Muscle layer of colon (tissue), 2 donors: Measurements from ENCODE around the gene CCDC197.

ENCODE experiments used
- H3K27ac ChIP-seq: one replicate; pipeline ENCODE4 v1.7.0; 2013; ENCODE audit warnings: low read depth, mild to moderate bottlenecking, low read length, moderate library complexity
- H3K27me3 ChIP-seq, 2 donors: one replicate each; pipeline ENCODE4 v1.7.0; 2013; ENCODE audit warnings: low read length in 2 of 2, mild to moderate bottlenecking in 2 of 2; ENCODE audit not compliant: insufficient read depth in 2 of 2, control insufficient read depth in 1 of 2
- H3K36me3 ChIP-seq: one replicate; pipeline ENCODE4 v1.7.0; 2013; ENCODE audit warnings: mild to moderate bottlenecking, low read length; ENCODE audit not compliant: insufficient read depth
- H3K4me1 ChIP-seq: one replicate; pipeline ENCODE4 v1.7.0; 2013; ENCODE audit warnings: mild to moderate bottlenecking, low read length; ENCODE audit not compliant: insufficient read depth
- H3K4me3 ChIP-seq, 2 donors: one replicate each; pipeline ENCODE4 v1.7.0; 2013; ENCODE audit warnings: low read length in 2 of 2, low read depth in 1 of 2, mild to moderate bottlenecking in 1 of 2, moderate library complexity in 1 of 2
- H3K9ac ChIP-seq: one replicate; pipeline ENCODE4 v1.7.0; 2013; ENCODE audit warnings: low read length
- H3K9me3 ChIP-seq: one replicate; pipeline ENCODE4 v1.7.0; 2013; ENCODE audit warnings: mild to moderate bottlenecking, low read length
- donor health status: abdominal sarcoma.
- donor health status: Adenocarcinoma of cecum.

CCDC197 gene

GRCh38 chr14:93964281-93964680 is 32.8 kb upstream of the CCDC197 start:
- no peaks in the 10 kb centered on the region for H3K9me3 ChIP-seq
- H3K4me3 ChIP-seq: no peak overlapping the region
- H3K27ac ChIP-seq: no peak overlapping the region
- H3K9ac ChIP-seq: no peak overlapping the region
- H3K36me3 ChIP-seq: peaks cover 47% of the 10 kb centered on the region
- H3K4me1 ChIP-seq: peaks cover 67% of the 10 kb centered on the region
- H3K27me3 ChIP-seq: no peaks in the 10 kb centered on the region

GRCh38 chr14:93964820-93965286 is 32.2 kb upstream of the CCDC197 start:
- H3K27ac ChIP-seq: no peak overlapping the region
- peaks cover 45% of the 10 kb centered on the region for H3K36me3 ChIP-seq
- no peak overlapping the region for H3K9ac ChIP-seq
- no peak overlapping the region for H3K4me3 ChIP-seq
- no peaks in the 10 kb centered on the region for H3K27me3 ChIP-seq
- H3K4me1 ChIP-seq: peaks cover 68% of the 10 kb centered on the region
- no peaks in the 10 kb centered on the region for H3K9me3 ChIP-seq

- Histone ChIP-seq H3K36me3 (peaks cover 40% of the 10 kb centered on the region), H3K4me1 (peaks cover 69% of the 10 kb centered on the region), H3K9ac (no peak overlapping the region), H3K9me3 (no peaks in the 10 kb centered on the region), H3K27ac (peak overlapping the region; percentile 37), H3K4me3 (no peak overlapping the region), H3K27me3 (no peaks in the 10 kb centered on the region)
These were observed 31.7 kb upstream of the CCDC197 start for GRCh38 chr14:93965287-93965821.

- Histone ChIP-seq H3K9ac (no peak overlapping the region), H3K4me1 (peaks cover 76% of the 10 kb centered on the region), H3K27me3 (no peaks in the 10 kb centered on the region), H3K9me3 (no peaks in the 10 kb centered on the region), H3K4me3 (no peak overlapping the region), H3K27ac (peak overlapping the region; percentile 37), H3K36me3 (peaks cover 35% of the 10 kb centered on the region)
These were observed 31.1 kb upstream of the CCDC197 start for GRCh38 chr14:93965946-93966474.

- Histone ChIP-seq H3K27me3 (no peaks in the 10 kb centered on the region), H3K9ac (no peak overlapping the region), H3K4me1 (peaks cover 85% of the 10 kb centered on the region), H3K9me3 (no peaks in the 10 kb centered on the region), H3K27ac (peak overlapping the region; percentile 49), H3K4me3 (no peak overlapping the region), H3K36me3 (peaks cover 23% of the 10 kb centered on the region)
These were observed 29.4 kb upstream of the CCDC197 start for GRCh38 chr14:93967637-93968250.

GRCh38 chr14:93969082-93969828 is 27.8 kb upstream of the CCDC197 start:
- H3K9ac ChIP-seq: no peak overlapping the region
- no peaks in the 10 kb centered on the region for H3K9me3 ChIP-seq
- H3K4me1 ChIP-seq: peaks cover 83% of the 10 kb centered on the region
- no peak overlapping the region for H3K4me3 ChIP-seq
- H3K27ac ChIP-seq: peak overlapping the region; percentile 64
- peaks cover 12% of the 10 kb centered on the region for H3K36me3 ChIP-seq
- H3K27me3 ChIP-seq: no peaks in the 10 kb centered on the region

GRCh38 chr14:93970585-93970964 is 26.5 kb upstream of the CCDC197 start:
- H3K36me3 ChIP-seq: peaks cover 6% of the 10 kb centered on the region
- peak overlapping the region in 1 of 2 donors; percentile 51 for H3K4me3 ChIP-seq
- H3K9ac ChIP-seq: peak overlapping the region; percentile 8
- no peaks in the 10 kb centered on the region for H3K27me3 ChIP-seq
- H3K4me1 ChIP-seq: peaks cover 74% of the 10 kb centered on the region
- no peaks in the 10 kb centered on the region for H3K9me3 ChIP-seq
- H3K27ac ChIP-seq: peak overlapping the region; percentile 64

- H3K36me3 ChIP-seq: peaks cover 6% of the 10 kb centered on the region
- no peaks in the 10 kb centered on the region for H3K9me3 ChIP-seq
- peak overlapping the region; percentile 64 for H3K27ac ChIP-seq
- peak overlapping the region; percentile 9 to 51 for H3K4me3 ChIP-seq
- H3K9ac ChIP-seq: peak overlapping the region; percentile 8
- H3K27me3 ChIP-seq: no peaks in the 10 kb centered on the region
- peaks cover 69% of the 10 kb centered on the region for H3K4me1 ChIP-seq
These were observed 26.0 kb upstream of the CCDC197 start for GRCh38 chr14:93970965-93971634.

- Histone ChIP-seq H3K27ac (peak overlapping the region; percentile 64), H3K27me3 (no peaks in the 10 kb centered on the region), H3K4me3 (peak overlapping the region in 1 of 2 donors; percentile 51), H3K9me3 (no peaks in the 10 kb centered on the region), H3K4me1 (peaks cover 63% of the 10 kb centered on the region), H3K9ac (no peak overlapping the region), H3K36me3 (peaks cover 6% of the 10 kb centered on the region)
These were observed 25.5 kb upstream of the CCDC197 start for GRCh38 chr14:93971635-93972027.

GRCh38 chr14:93972618-93973205 is 24.4 kb upstream of the CCDC197 start:
- Histone ChIP-seq H3K9ac (peak overlapping the region; percentile 63), H3K4me3 (peak overlapping the region in 1 of 2 donors; percentile 63), H3K4me1 (peaks cover 63% of the 10 kb centered on the region), H3K36me3 (no peaks in the 10 kb centered on the region), H3K9me3 (no peaks in the 10 kb centered on the region), H3K27ac (peak overlapping the region; percentile 45), H3K27me3 (no peaks in the 10 kb centered on the region)

GRCh38 chr14:93973607-93974006 is 23.5 kb upstream of the CCDC197 start:
- peak overlapping the region; percentile 45 for H3K27ac ChIP-seq
- peaks cover 61% of the 10 kb centered on the region for H3K4me1 ChIP-seq
- H3K27me3 ChIP-seq: no peaks in the 10 kb centered on the region
- H3K4me3 ChIP-seq: peak overlapping the region; percentile 12 to 63
- peak overlapping the region; percentile 81 for H3K9ac ChIP-seq
- H3K9me3 ChIP-seq: no peaks in the 10 kb centered on the region
- no peaks in the 10 kb centered on the region for H3K36me3 ChIP-seq
